ENCODE results near the gene CUX1.
A peak's percentile ranks its signal among the peaks of the same experiment; 100 is the strongest.
"Not testable (repeated sequence)": the region's sequence is repeated elsewhere in the genome, so short reads cannot be mapped to it uniquely, and the experiment has no call there.

CUX1 gene

DNA sequence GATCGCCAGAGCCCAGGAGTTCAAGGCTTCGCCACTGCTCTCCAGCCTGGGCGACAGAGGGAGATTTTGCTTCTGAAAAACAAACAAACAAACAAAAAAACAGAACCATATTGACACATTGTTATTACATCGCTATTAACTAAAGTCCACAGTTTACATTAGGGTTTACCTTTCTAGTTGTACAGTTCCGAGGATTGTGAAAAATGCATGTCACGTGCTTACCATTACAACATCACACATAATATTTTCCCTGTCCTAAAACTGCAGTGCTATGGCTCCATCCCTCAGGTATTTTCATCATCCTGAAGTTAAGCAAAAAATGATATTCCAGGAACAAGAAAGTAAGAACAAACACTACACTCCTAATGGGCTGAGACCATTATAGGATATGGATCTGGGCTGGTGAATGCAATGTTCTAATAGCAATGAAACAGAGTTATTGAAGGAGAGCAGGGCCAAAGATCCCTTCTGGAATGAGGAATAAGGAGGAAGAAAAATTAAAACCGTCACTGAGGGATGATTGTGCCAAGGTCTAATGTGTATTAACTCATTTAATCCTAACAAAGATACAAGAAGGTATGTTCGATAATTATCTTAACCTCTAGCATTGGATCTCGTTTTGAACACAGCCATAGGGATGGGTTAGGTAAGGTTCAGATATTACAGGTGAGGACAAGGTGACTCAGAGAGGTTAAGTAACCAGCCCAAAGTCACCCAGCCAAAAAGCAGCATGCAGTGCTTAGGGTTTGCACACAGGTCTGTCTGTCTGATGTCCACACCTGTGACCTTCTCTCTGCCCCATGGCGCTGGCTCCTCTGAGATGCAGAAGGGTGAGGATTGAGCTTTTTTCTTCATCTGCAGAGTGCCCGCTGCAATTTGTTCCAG lies 14.0 kb upstream of the CUX1 start:
- no peak for DNase-seq

DNA sequence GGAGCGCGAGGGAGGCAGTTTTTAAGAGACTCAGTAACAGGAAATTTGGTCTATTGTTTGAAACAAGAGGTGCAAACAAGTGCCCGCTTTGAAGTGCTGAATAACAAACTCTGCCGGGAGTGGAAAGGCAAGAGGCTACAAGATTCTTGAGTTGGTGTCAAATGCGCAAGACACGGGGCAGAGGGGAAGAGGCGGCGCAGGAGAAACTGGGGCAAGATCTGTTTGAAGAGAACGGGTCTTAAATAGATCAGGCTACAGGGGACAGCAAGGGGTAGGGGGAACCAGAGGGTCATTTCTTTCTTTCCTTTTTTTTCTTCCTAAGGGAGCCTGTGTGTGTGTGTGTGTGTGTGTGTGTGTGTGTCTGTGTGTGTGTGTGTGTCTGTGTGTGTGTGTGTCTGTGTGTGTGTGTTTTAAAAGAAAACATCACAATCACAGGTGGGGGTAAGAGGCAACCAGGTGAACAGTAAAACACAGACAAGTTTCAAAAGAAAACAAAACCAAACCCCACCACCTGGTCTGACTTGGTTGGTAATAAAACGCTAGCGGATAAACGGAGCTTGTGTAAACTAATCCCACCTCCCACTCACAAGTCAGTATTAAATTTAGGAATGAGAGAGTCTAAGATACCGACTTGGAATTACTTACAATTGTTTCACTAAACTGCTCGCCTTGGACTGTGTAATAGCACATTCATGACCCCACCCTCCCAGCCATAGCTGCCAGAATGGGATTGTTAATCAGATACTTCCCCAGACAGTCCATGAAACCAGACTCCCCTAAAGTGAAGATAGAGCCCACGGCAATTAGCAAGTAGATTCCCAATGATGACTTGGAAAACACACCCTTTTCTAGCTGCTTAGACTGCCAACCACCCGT lies 13.1 kb upstream of the CUX1 start:
- no peak for DNase-seq

GRCh38 chr7:101804967-101805366 lies 12.5 kb upstream of the CUX1 start:
- DNase-seq: no peak

- no peak for DNase-seq
Observed at GRCh38 chr7:101812595-101812994, 4.8 kb upstream of the CUX1 start.

DNA sequence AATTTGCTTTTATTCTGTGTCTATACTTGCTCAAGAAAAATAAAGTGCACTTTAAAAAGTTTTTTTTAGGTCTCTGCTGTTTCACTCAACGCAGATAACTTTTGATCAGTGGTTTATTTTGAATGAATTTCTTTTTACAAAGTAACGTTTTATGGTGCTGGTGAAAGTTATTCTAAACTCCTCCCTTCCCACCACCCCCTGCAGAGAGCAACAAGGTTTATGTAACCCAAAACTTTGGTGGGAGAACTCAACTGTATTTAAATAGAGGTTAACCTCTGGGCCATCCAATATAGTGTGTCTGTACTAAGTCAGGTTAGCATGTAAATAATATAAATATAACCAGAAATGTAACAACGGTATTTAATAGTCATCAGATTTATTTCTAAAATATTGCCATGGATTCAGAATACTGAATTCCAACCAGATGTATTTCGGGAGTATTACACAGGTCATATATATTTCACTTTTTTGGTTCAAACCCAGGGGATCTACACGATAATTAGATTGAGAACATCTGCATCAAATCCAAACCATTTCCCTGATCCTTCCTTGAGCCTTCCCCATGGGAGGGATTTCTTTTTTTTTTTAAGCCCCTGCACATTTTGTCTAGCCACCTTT lies 3.9 kb upstream of the CUX1 start:
- no peak for DNase-seq

- peak in 1 of 2 experiments; percentile 59 for DNase-seq
Observed at GRCh38 chr7:101814081-101814990, 3.1 kb upstream of the CUX1 start.

GRCh38 chr7:101814991-101815825 lies 2.2 kb upstream of the CUX1 start:
- peak in 1 of 2 experiments; percentile 63 for DNase-seq

GRCh38 chr7:101815826-101816594 lies 1.4 kb upstream of the CUX1 start:
- peak; percentile 38 to 86 for DNase-seq

GRCh38 chr7:101816595-101817470 lies 593 bp upstream of the CUX1 start:
- peak in 1 of 2 experiments; percentile 8 for DNase-seq

DNA sequence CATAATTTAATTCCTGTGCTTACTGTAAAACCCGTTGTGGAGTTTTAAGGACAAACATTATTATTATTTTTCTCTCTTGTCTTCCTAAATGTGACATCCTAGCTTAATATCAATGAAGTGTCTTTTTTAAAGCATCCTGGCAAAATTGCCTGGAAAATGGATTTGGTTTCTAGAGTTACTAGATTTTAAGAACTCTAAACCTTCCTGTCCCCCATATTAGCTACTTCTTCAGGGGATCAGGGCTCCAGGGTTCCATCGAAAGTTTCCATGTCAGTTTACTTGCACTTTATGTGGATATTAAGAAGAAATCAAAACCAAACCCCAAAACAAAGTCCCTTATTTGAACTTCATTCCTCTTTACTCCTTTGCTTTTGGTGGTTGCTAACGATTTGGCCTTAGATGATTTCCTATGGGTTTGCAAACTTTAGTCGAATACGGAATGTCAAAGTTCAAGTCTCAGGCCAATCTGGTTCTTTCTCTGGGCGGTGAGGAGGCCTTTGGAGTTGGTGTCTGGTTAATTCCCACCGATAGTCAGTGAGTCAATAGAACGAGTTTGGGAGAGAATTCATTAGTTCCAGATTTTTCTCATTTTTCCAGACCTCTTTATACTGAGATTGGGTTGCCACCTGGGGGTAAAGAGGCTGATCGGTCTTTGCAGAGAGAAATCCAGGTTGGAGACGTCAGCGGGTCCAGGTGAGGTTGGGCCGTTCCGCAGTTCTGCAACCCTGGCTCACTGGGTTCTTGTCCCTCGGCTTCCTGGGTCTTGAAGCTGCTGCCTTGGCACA lies 1.1 kb downstream of the CUX1 start:
- DNase-seq: no peak

DNA sequence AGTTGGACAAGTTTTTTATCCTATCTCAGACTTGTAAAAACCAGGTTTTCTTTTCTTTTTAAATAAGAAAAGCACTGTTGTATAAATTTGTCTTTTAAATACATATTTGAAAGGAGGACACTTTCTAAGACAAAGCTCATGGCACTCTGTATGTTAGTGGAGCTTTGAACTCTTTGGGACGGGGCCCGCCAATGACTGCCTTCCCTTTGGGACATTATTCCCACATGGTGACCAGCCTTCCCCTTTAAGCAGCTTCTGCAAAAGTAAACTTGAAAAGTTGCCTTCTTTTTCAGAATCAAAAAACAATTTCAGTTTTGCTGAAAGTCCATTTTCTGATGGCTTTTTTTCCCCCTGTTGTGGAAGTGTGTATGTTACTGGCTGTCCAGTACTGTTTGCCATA lies 1.8 kb downstream of the CUX1 start:
- DNase-seq: no peak

DNA sequence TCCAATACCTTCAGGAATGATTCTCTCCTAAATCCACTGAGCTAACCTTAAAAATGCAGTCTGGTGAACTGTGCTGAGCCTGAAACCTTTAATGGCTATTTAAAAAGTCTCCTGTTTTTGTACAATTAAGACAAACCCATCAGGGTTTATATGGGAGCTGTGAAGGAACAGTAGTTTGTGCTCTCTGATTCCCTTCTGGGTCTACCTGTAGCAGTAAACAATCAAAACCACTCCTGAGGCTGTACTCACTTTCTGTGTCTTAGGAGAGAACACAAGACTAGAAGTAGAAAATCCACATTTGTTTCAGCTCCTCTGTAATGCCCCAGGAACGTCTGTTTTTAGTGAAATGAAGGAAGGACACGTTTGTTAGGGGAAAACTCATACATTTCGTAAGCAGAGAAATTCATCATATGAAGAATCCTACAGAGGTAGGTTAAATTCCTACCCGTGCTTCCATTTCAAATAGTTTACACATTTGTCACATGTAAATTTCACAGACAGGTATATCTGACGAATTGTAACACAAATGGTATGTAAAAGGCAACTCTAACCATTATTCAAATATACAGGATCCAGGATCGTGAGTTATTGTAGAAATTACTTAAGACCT lies 2.6 kb downstream of the CUX1 start:
- no peak for DNase-seq

DNA sequence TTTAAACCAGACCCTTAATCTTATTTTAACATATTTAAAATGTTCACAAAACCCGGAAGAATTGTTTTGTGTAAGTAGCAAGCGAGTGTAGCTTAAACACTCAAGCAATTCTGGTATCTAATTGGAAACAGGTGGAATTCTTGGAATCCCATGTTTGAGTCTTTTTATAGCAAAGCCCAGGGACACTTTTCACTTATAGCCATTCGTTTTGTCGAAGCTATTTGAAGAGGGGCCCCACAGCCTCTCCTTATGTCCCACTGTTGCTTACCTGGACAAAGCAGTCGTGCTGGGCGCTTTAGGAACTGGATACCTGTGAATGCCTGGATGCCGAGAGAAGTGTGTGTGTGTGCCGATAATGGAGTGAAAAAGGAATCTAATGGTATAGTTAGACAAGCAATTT lies 3.3 kb downstream of the CUX1 start:
- no peak for DNase-seq

- not testable (repeated sequence) for DNase-seq
Observed at GRCh38 chr7:101822632-101823031, 5.2 kb downstream of the CUX1 start.

GRCh38 chr7:101823096-101823495 lies 5.7 kb downstream of the CUX1 start:
- DNase-seq: no peak

DNA sequence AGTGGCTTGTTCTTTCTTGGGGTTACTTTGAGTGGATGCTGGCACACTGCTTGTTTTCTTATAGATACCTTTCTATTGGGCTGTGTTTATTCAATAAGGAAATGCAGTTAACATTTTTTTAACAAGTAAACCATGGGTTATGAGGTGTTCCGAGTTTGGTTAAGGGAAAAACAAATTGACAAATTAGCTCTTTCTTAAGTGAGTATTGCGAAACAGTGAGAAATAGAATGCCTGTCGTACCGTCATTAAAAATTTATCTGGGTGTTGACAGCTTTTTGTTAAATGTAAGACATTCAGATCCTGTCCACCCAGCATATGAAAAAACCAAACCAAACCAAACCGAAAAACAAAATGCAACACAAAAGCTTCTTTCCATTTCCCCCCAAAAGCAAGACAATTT lies 6.2 kb downstream of the CUX1 start:
- no peak for DNase-seq

DNA sequence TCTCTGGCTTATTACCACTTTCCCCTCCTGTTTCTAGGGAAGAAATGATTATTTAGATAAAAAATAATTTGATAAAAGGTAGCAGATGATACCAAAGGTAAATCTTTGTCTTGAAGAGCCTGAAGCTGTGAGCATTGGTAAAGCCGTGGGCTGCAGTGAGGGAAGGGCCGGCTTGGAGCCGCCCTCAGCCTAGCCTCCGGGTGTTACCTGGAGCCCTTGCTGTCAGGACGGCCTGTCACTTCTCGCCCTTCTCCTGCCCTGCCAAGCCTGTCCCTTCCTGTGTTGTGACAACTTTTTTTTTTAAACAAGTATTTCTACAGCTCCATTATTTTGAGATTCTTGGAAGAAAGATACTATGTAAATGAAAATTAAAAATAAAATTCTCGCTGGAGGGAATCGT lies 7.0 kb downstream of the CUX1 start:
- no peak for DNase-seq

Measured in NCI-H446 (cell line).